Aorta (tissue), 5 donors: ENCODE results near the gene PRSS1. TPM values are rescaled to one million over a fixed set of nuclear protein-coding genes. Genes with fewer than 3 reads are reported as not detected.
"Not testable (repeated sequence)": the region's sequence is repeated elsewhere in the genome, so short reads cannot be mapped to it uniquely, and the experiment has no call there.

Source experiments
- ATAC-seq: fragments of 200-7000 bp; cut with Tn5 transposase; one replicate; pipeline ENCODE4 v1.9.1; 2022; ENCODE audit warnings: moderate library complexity; ENCODE audit not compliant: low FRiP score
- DNase-seq, 2 donors: peaks; one replicate each; pipeline ENCODE4 v3.0.0-alpha.2; 2020
- H3K27ac ChIP-seq, 2 donors: one replicate each; pipeline ENCODE4 v1.5.1; 2013; ENCODE audit warnings: low read length in 2 of 2, mild to moderate bottlenecking in 2 of 2, moderate library complexity in 2 of 2, control low read depth in 1 of 2, inconsistent platforms in 1 of 2, low read depth in 1 of 2
- H3K27me3 ChIP-seq, 2 donors: one replicate each; pipeline ENCODE4 v1.6.1; 2013; ENCODE audit warnings: control low read depth in 1 of 2, low read length in 1 of 2, mild to moderate bottlenecking in 1 of 2, moderate library complexity in 1 of 2; ENCODE audit not compliant: insufficient read depth in 2 of 2, control insufficient read depth in 1 of 2
- H3K36me3 ChIP-seq, 2 donors: one replicate each; pipeline ENCODE4 v1.6.1; 2013; ENCODE audit warnings: control low read depth in 1 of 2, low read length in 1 of 2, mild to moderate bottlenecking in 1 of 2; ENCODE audit not compliant: insufficient read depth in 2 of 2, control insufficient read depth in 1 of 2
- H3K4me1 ChIP-seq, 2 donors: one replicate each; pipeline ENCODE4 v1.6.1; 2013; ENCODE audit warnings: low read length in 2 of 2, control low read depth in 1 of 2, mild to moderate bottlenecking in 1 of 2, moderate library complexity in 1 of 2; ENCODE audit not compliant: insufficient read depth in 2 of 2, control insufficient read depth in 1 of 2
- H3K4me3 ChIP-seq, 2 donors: one replicate each; pipeline ENCODE4 v1.5.1; 2013; ENCODE audit warnings: low read length in 2 of 2, control low read depth in 1 of 2, mild to moderate bottlenecking in 1 of 2
- H3K9me3 ChIP-seq: one replicate; pipeline ENCODE4 v1.6.1; 2013; ENCODE audit warnings: mild to moderate bottlenecking, low read length; ENCODE audit not compliant: control insufficient read depth
- WGBS, 2 donors: extraction: QIAGEN DNeasy Blood & Tissue Kit; methylation state at CpG; one replicate each; pipeline ENCODE4 v1.1.7; 2013; 5-methylcytosine and 5-hydroxymethylcytosine counted together
- intact Hi-C, 2 donors: fragments of 100-400 bp; cut with DNase I; formaldehyde crosslinking; loops; one replicate each; pipeline versions ENCODE4 v1.14.2 to v1.15.0; 2022
- long read RNA-seq, 2 donors: library from polyadenylated mRNA; unstranded; transcript quantifications; one replicate each; pipeline ENCODE4 v2.0.0, GENCODE V29; 2020 to 2021
- polyA plus RNA-seq, 2 donors: library from polyadenylated mRNA; stranded (reverse); fragments of 200-250 nt; gene quantifications; one replicate each; pipeline ENCODE4 v1.2.3, GENCODE V29; 2013
- total RNA-seq, 2 donors: library from RNA; stranded (reverse); fragmentation: NEBNext Ultra II Directional; extraction: Animal tissue kit (Norgen Biotek cat#: 25700); gene quantifications; one replicate each; pipeline ENCODE4 v1.2.1, GENCODE V29; 2021
- donor health status: healthy with polysubstance abuse.
- donor health status: Bipolar disorder and iron deficiency.
- donor health status: DM: no; HTN: no; CAD: no.
- donor health status: DM: no; HTN: no; CAD: no.
- donor health status: DM: yes; HTN: yes; CAD: no.

Gene PRSS1
- total RNA-seq (1 to 10 TPM; 5.6 to 6.3 TPM), polyA plus RNA-seq (10 to 100 TPM in 1 of 2 donors, 1 to 10 TPM in 1; 8.7 to 19.9 TPM)
- long read RNA-seq, donor 1, partial matches to known transcripts, result 0 of 2 reads
- long read RNA-seq, donor 1, other reads (novel, unspliced or antisense), result 0 of 2 reads
- long read RNA-seq, donor 2, result 0 reads

- ATAC-seq (no peak), DNase-seq (no peak)
- H3K9me3 ChIP-seq, result no peaks in the 10 kb centered on the region
- 79 to 86% methylated on average over 11 of the region's 11 CpGs for WGBS, 2 donors
- H3K27ac ChIP-seq, result no peak within 1 kb of the TSS
- H3K4me3 ChIP-seq, result no peak within 1 kb of the TSS
- intact Hi-C loops, result no loop called here
- H3K4me1 ChIP-seq, result peaks cover 0 to 2% of the 10 kb centered on the region in 2 donors
- H3K36me3 ChIP-seq, result no peaks in the 10 kb centered on the region
- no peaks in the 10 kb centered on the region for H3K27me3 ChIP-seq
Observed at GRCh38 chr7:142749218-142749993, at the start of gene PRSS1. Gene PRSS1, plus strand, starts transcription at chr7:142749472. Its CDS starts 13 bp downstream, at chr7:142749485.

GRCh38 chr7:142700935-142701334 lies 48.3 kb upstream of the PRSS1 start:
- H3K4me3 ChIP-seq, H3K4me1 ChIP-seq, H3K36me3 ChIP-seq, H3K27ac ChIP-seq, H3K9me3 ChIP-seq, DNase-seq, ATAC-seq, H3K27me3 ChIP-seq, intact Hi-C loops: not testable (repeated sequence)
- 61 to 64% methylated on average over 1 of the region's 1 CpG for WGBS, 2 donors

- Histone ChIP-seq H3K4me3 (no peak overlapping the region), H3K9me3 (peaks cover 1% of the 10 kb centered on the region), H3K4me1 (no peaks in the 10 kb centered on the region), H3K27me3 (no peaks in the 10 kb centered on the region), H3K36me3 (no peaks in the 10 kb centered on the region), H3K27ac (no peak overlapping the region)
- DNase-seq (no peak), ATAC-seq (no peak)
- WGBS, 2 donors, result 76 to 78% methylated on average over 9 of the region's 9 CpGs
- intact Hi-C loops, result no loop called here
Observed at GRCh38 chr7:142703655-142704305, 45.5 kb upstream of the PRSS1 start.

GRCh38 chr7:142708726-142709125 lies 40.5 kb upstream of the PRSS1 start:
- intact Hi-C loops, DNase-seq, H3K27me3 ChIP-seq, H3K36me3 ChIP-seq, H3K27ac ChIP-seq, ATAC-seq, H3K4me1 ChIP-seq, H3K4me3 ChIP-seq, H3K9me3 ChIP-seq: not testable (repeated sequence)

DNA sequence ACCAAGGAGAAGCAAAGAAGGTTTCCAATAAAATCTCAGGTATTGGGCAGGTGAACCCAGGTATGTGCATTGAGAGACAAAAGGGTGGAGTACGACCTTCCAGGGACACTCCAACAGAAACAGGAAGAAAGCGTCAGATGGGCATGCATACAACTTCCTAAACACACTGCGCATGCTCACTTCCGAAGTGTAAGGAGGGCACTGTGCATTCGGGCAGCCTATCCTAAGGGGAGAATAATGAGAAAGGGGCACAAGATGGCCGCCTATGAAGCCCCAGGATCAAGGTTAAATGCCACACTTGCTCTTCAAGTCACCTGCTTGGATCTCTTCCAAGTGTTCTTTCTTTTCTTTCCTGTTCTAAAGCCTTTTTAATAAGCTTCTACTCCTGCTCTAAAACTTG lies 39.4 kb upstream of the PRSS1 start:
- no peaks in the 10 kb centered on the region for H3K27me3 ChIP-seq
- no peaks in the 10 kb centered on the region for H3K4me1 ChIP-seq
- ATAC-seq (no peak), DNase-seq (no peak)
- no peak overlapping the region for H3K27ac ChIP-seq
- no peak overlapping the region for H3K4me3 ChIP-seq
- no peaks in the 10 kb centered on the region for H3K9me3 ChIP-seq
- no peaks in the 10 kb centered on the region for H3K36me3 ChIP-seq
- 89 to 91% methylated on average over 6 of the region's 6 CpGs for WGBS, 2 donors
- intact Hi-C loops, result no loop called here

- no peaks in the 10 kb centered on the region for H3K27me3 ChIP-seq
- no peak for DNase-seq
- 5 to 12% methylated on average over 2 of the region's 2 CpGs for WGBS, 2 donors
- H3K9me3 ChIP-seq, result no peaks in the 10 kb centered on the region
- H3K4me1 ChIP-seq, result no peaks in the 10 kb centered on the region
- no peak overlapping the region for H3K27ac ChIP-seq
- ATAC-seq, result no peak
- H3K4me3 ChIP-seq, result no peak overlapping the region
- intact Hi-C loops, result no loop called here
- no peaks in the 10 kb centered on the region for H3K36me3 ChIP-seq
Observed at GRCh38 chr7:142711196-142711595, 38.1 kb upstream of the PRSS1 start.

- WGBS, 2 donors, result 74 to 77% methylated on average over 18 of the region's 18 CpGs
- H3K4me1 ChIP-seq, result no peaks in the 10 kb centered on the region
- no peaks in the 10 kb centered on the region for H3K27me3 ChIP-seq
- no peaks in the 10 kb centered on the region for H3K9me3 ChIP-seq
- H3K4me3 ChIP-seq, result no peak overlapping the region
- intact Hi-C loops, result loop anchor here (1.0 to 2.0 kb wide), 2 partner anchors 69 to 71 kb away; no protein-coding TSS in a partner anchor
- H3K27ac ChIP-seq, result no peak overlapping the region
- H3K36me3 ChIP-seq, result no peaks in the 10 kb centered on the region
- DNase-seq (no peak), ATAC-seq (no peak)
Observed at GRCh38 chr7:142711746-142712616, 37.3 kb upstream of the PRSS1 start.

GRCh38 chr7:142712617-142712957 lies 36.7 kb upstream of the PRSS1 start:
- Histone ChIP-seq H3K9me3 (no peaks in the 10 kb centered on the region), H3K36me3 (no peaks in the 10 kb centered on the region), H3K27me3 (no peaks in the 10 kb centered on the region), H3K27ac (no peak overlapping the region), H3K4me3 (no peak overlapping the region), H3K4me1 (no peaks in the 10 kb centered on the region)
- ATAC-seq (no peak), DNase-seq (no peak)
- WGBS, 2 donors, result 85 to 88% methylated on average over 4 of the region's 4 CpGs
- intact Hi-C loops, result loop anchor here (1.0 to 2.0 kb wide), 2 partner anchors 69 to 70 kb away; no protein-coding TSS in a partner anchor
